Fibroblast of the aortic adventitia (primary cell): Measurements from ENCODE around the gene OR8D4. TPM values are rescaled to one million over a fixed set of nuclear protein-coding genes. Genes with fewer than 3 reads are reported as not detected.
"Not testable (repeated sequence)": the region's sequence is repeated elsewhere in the genome, so short reads cannot be mapped to it uniquely, and the experiment has no call there.

Experiments used
- DNase-seq: peaks from one replicate; pipeline ENCODE4 v3.0.0-alpha.2; 2010; ENCODE audit warnings: low read depth
- H3K4me3 ChIP-seq: 2 replicates; pipeline ENCODE4 v1.5.1; 2011; ENCODE audit warnings: low read depth, mild to moderate bottlenecking, control low read depth, low read length, moderate library complexity
- total RNA-seq: library from RNA; depleted of rRNA; stranded (reverse); fragments of >200 nt; gene quantifications from 2 replicates; pipeline ENCODE4 v1.2.3, GENCODE V29; 2012; ENCODE audit warnings: low replicate concordance
- TF ChIP-seq, protein P1 (sequence below): IDR thresholded peaks from 2 replicates; pipeline ENCODE4 v1.5.1; 2011; ENCODE audit warnings: mild to moderate bottlenecking, low read length, control low read depth, inconsistent platforms; ENCODE audit not compliant: insufficient read depth

The OR8D4 gene
- 0.09 and 0.25 TPM in 2 replicates for total RNA-seq

DNA sequence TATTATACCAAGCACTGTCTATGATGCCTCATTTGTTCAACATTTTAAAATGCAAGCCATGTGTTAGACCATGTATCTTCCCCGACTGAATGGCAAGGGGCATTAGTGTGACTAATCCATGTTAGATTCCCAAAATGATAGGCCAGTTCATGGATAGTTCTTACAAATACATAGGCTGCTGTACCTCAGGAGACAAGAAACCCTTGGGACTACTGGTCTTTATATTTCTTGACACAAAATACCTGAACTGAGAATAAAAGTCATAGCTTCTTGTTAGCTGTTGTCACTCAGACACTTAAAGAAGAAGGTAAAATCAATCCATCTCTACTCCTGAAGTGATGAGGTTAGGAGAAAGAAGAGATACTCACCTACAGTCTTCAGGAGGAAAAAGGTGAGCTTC is at the start of gene OR8D4:
OR8D4 (plus strand) TSS at position 301 of the 400 bp plus-strand sequence. CDS start 4,265 bp downstream, outside the sequence.
- no peak for DNase-seq
- no peak within 1 kb of the TSS for H3K4me3 ChIP-seq
- TF ChIP-seq, protein P1, sequence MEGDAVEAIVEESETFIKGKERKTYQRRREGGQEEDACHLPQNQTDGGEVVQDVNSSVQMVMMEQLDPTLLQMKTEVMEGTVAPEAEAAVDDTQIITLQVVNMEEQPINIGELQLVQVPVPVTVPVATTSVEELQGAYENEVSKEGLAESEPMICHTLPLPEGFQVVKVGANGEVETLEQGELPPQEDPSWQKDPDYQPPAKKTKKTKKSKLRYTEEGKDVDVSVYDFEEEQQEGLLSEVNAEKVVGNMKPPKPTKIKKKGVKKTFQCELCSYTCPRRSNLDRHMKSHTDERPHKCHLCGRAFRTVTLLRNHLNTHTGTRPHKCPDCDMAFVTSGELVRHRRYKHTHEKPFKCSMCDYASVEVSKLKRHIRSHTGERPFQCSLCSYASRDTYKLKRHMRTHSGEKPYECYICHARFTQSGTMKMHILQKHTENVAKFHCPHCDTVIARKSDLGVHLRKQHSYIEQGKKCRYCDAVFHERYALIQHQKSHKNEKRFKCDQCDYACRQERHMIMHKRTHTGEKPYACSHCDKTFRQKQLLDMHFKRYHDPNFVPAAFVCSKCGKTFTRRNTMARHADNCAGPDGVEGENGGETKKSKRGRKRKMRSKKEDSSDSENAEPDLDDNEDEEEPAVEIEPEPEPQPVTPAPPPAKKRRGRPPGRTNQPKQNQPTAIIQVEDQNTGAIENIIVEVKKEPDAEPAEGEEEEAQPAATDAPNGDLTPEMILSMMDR: no peak

DNA sequence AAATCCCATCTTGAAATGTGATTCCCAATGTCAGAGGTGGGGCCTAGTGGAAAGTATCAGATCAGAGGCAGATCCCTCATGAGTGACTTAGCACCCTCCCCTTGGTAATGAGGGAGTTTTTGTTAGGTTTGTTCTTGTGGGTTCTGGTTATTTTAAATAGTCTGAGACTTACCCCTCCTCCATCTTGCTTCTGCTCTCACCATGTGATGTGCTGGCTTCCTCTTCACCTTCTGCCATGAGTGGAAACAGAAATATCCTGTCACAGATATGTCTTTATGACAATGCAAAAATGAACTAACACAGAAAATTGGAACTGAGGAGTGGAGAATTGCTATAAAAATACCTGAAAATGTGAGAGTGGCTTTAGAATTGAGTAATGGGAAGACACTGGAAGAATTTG is 49.6 kb upstream of the OR8D4 start:
- H3K4me3 ChIP-seq: no peak overlapping the region
- DNase-seq: no peak
- TF ChIP-seq, protein P1: no peak

DNA sequence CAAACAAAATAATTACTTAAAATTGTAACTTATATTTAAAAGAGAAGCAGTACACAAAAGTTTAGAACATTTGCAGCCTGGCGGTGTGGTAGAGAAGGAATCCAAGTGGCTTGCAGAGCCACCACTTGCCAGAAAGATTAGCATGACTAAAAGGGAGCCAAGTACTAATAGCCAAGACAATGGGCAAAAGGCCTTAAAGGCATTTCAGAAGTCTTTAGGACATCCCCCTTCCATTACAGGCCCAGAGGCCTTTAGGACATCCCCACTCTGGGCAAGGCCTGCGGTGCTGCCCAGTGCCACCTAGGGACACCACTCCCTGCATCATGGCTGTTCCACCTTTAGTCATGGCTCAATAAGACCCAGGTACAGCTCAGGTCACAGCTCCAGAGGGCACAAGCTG is 48.9 kb upstream of the OR8D4 start:
- TF ChIP-seq, protein P1: no peak
- no peak for DNase-seq
- no peak overlapping the region for H3K4me3 ChIP-seq

DNA sequence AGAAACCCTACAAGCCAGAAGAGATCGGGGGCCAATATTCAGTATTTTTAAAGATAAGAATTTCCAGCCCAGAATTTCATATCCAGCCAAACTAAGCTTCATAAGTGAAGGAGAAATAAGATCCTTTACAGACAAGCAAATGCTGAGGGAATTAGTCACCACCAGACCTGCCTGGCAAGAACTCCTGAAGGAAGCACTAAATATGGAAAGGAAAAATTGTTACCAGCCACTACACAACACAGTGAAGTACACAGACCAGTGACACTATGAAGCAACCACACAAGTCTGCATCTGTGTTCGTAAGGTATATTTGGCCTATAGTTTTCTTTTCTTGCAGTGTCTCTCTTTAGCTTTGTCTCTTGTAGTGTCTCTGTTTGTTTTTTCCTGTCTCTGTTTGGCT is 45.5 kb upstream of the OR8D4 start:
- no peak for DNase-seq
- no peak overlapping the region for H3K4me3 ChIP-seq
- TF ChIP-seq, protein P1: no peak

DNA sequence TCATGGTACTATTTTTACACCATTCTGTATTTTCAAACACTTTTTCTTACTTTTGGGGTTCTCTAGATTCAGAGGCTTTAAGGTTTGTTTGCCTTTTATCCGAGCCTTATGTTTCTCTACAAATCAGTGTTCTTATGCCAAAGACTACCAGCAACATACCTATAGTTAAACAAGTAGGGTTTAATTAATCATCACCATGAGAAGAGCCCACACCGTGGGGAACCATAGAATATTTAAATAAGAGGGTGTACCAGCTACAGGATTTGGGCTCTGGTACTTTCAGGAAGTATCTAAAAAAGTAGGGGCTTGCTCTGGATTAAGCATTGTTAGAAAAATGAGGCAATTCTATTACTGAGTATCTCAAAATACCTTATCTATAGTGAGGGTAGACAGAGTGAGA is 42.2 kb upstream of the OR8D4 start:
- no peak overlapping the region for H3K4me3 ChIP-seq
- TF ChIP-seq, protein P1: no peak
- no peak for DNase-seq

DNA sequence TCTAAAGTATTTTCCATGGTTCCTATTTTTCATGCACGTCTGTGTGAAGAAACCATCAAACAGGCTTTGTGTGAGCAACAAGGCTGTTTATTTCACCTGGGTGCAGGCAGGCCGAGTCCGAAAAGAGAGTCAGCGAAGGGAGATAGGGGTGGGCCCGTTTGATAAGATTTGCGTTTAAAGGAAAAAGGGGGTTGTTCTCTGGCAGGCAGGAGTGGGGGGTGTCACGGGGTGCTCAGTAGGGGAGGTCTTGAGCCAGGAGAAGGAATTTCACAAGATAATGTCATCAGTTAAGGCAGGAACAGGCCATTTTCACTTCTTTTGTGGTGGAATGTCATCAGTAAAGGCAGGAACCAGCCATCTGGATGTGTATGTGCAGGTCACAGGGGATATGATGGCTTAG is 36.7 kb upstream of the OR8D4 start:
- not testable (repeated sequence) for H3K4me3 ChIP-seq, DNase-seq

DNA sequence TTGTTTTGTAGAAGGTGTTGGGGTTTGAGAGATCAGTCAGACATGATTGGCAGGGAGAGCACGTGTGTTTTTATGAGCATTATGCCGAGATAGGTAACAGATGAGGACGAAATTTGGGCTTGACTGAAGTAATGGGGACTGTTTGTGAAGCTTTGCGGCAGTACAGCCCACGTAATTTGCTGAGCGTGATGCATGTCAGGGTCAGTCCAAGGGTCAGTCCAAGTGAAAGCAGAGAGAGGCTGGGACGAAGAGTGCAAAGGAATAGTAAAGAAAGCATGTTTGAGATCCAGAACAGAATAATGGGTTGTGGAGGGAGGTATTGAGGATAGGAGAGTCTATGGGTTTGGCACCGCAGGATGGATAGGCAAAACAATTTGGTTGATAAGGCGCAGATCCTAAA is 34.2 kb upstream of the OR8D4 start:
- not testable (repeated sequence) for DNase-seq

DNA sequence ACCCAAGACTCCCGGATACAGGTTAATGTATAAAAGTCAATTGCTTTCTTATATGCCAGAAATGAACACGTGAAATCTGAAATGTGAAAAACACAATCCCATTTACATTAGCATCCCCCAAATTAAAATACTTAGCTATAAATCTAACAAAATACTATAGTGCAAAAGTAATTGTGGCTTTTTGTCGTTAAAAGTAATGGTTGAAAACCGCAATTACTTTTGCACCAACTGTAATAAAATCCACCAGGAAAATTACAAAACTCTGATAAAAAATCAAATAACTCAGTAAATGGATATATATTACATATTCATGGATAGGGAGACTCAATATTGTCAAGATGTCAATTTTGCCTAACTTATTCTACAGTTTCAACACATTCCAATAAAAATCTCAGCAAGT is 21.1 kb upstream of the OR8D4 start:
- no peak overlapping the region for H3K4me3 ChIP-seq
- TF ChIP-seq, protein P1: no peak
- DNase-seq: no peak

More for the DNA sequence above, 34.2 kb upstream of the OR8D4 start:
- H3K4me3 ChIP-seq: not testable (repeated sequence)
